Lower leg skin (tissue), 3 donors: ENCODE measurements around the gene HIGD1C.

Experiments used
- CTCF ChIP-seq, 3 donors: fragments of 450-650 bp; IDR thresholded peaks; one replicate each; pipeline ENCODE4 v1.5.1; 2016; ENCODE audit warnings: antibody characterized with exemption in 3 of 3, mild to moderate bottlenecking in 3 of 3, moderate library complexity in 2 of 3
- POLR2A ChIP-seq, 2 donors: fragments of 450-650 bp; IDR thresholded peaks; one replicate each; pipeline ENCODE4 v1.6.1; 2016 to 2017; ENCODE audit warnings: antibody characterized with exemption in 2 of 2, mild to moderate bottlenecking in 1 of 2, moderate library complexity in 1 of 2

- TF ChIP-seq CTCF (IDR thresholded peaks at IDR 0.05) (no peak), POLR2A (IDR thresholded peaks at IDR 0.05) (no peak)
Measured at GRCh38 chr12:51018956-51019355, 66.6 kb downstream of the HIGD1C start.
